Measurements from ENCODE around the gene KCND2.

The KCND2 gene

DNA sequence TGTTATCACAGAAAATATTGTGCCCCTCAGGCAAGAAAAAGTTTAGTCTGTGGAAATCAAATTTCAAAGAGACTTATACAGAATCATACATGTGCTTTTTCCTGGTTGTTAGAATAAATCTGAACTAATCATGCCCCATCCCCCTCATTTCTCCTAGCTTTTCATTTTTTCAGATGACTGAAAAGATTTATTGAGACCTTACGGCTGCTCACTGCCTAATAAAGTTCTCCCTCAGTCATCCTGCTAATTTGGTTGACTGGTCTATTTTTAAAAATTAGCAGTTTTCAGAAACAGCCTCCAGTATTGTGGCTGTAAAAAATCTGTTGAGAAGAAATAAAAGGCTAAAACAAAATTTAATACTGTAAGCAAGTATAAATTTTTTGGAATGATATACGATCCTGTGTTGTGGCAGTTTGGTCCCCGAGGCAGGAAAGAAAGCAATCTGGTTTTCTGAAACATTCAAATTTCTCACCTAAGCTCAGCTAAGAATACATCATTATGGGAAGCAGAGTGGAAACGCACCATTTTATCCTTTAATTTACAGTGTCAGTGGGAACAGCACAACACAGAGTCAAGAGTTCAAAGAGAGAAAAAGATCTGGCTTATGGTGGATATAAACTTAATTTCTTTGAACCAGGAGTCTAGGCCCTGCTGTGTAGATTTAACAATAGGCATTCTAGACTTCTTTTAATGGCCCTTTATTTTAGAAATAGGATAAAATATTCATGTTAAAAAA, 144.4 kb downstream of the KCND2 start:
- no peak for DNase-seq (ENCODE audit: low read depth)
- TF ChIP-seq, protein P1, sequence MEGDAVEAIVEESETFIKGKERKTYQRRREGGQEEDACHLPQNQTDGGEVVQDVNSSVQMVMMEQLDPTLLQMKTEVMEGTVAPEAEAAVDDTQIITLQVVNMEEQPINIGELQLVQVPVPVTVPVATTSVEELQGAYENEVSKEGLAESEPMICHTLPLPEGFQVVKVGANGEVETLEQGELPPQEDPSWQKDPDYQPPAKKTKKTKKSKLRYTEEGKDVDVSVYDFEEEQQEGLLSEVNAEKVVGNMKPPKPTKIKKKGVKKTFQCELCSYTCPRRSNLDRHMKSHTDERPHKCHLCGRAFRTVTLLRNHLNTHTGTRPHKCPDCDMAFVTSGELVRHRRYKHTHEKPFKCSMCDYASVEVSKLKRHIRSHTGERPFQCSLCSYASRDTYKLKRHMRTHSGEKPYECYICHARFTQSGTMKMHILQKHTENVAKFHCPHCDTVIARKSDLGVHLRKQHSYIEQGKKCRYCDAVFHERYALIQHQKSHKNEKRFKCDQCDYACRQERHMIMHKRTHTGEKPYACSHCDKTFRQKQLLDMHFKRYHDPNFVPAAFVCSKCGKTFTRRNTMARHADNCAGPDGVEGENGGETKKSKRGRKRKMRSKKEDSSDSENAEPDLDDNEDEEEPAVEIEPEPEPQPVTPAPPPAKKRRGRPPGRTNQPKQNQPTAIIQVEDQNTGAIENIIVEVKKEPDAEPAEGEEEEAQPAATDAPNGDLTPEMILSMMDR (IDR thresholded peaks at IDR 0.05; ENCODE audit: insufficient read depth, low read depth, low read length, missing control alignments), result no peak
- H3K4me3 ChIP-seq (ENCODE audit: low read length), result no peak overlapping the region

DNA sequence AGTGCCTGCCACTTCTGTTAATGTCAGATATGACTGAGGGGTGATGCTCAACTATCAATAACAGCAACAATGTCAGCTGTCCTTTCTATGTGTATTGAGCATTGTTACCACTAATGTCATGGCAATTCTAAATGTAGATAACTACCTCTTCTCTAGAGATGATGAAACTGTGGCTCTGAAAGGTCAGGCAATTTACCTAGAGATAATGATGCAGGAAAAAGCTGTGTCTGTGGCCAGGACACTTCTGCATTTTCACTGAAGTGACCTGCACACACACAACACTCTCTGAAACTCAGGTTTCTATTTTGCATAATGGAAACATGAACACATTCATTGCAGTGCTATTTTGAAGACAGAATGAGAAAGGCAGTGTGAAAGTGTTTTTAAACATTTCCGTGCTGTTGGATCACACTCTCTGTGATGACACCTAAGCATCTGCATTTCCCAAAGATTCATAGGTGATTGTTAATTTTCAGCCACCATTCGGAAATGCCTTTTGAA, 148.2 kb downstream of the KCND2 start:
- no peak for DNase-seq (ENCODE audit: low read depth)
- TF ChIP-seq, protein P1 (IDR thresholded peaks at IDR 0.05; ENCODE audit: insufficient read depth, low read depth, low read length, missing control alignments), result no peak
- H3K4me3 ChIP-seq (ENCODE audit: low read length), result no peak overlapping the region

DNA sequence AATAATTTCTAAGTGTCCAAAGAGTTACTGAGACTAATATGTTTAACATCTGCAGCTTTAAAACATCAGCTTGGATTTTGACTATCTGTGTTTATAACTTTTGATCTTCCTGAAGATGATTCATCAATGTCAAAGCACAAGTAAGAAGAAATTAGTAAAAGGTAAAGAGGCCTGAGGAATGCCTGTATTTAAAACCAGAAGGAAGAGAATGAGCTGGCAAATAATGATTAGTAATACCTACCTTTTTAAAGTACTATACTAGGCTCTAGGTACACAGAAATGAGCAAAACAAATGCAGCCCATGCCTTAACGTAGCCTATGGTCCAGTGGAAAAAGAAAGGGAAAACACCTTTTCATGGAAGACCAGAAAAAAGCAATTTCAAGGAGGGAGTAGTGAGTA, 158.0 kb downstream of the KCND2 start:
- DNase-seq (ENCODE audit: low read depth), result no peak
- no peak overlapping the region for H3K4me3 ChIP-seq (ENCODE audit: low read length)
- TF ChIP-seq, protein P1 (IDR thresholded peaks at IDR 0.05; ENCODE audit: insufficient read depth, low read depth, low read length, missing control alignments), result no peak

DNA sequence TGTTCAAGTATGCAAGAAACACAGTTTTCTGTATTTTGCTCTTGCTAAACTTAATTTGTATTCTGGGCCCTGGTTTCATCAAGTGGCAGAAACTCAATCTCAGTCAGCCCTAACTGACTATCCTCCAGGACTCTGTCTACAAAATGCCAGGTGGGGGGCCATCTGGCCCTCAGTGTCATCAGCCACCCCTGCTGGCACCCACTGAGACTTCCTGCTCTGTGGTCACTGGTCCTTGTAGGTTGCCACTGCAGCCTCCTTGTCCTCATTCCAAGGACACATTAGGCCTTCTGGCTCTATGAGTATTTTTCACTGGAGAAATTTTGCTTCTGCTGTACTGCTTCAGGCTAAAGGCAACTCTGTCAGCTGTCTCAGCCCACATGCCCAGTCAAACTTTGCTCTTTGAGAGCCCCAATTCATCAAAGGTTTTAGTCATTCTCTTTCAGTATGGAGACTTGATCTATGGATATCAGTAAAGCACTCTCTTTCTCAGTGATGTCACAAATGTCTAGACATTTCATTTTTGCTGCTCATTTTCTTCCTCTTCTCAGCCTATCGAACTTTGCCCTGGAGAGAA, 163.6 kb downstream of the KCND2 start:
- TF ChIP-seq, protein P1 (IDR thresholded peaks at IDR 0.05; ENCODE audit: insufficient read depth, low read depth, low read length, missing control alignments), result no peak
- no peak for DNase-seq (ENCODE audit: low read depth)
- no peak overlapping the region for H3K4me3 ChIP-seq (ENCODE audit: low read length)

DNA sequence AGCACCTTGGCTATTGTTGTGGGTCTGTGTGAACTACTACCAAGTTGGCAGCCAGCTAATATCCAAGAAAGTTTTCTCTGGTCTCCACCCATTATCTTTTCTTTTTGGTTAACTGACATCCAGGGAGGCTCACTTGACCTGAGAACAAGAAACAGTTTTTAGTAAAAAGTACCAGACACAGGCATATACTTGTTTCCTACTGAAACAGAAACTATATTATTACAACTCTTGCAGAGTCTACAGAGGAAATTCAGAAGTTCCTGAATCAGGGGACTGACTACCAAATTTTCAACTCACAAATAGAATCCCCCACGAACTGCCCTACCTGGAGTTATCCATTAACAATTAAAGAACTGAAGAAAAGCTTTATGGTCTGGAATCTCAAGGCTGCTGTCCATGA, 168.9 kb downstream of the KCND2 start:
- TF ChIP-seq, protein P1 (IDR thresholded peaks at IDR 0.05; ENCODE audit: insufficient read depth, low read depth, low read length, missing control alignments), result no peak
- no peak overlapping the region for H3K4me3 ChIP-seq (ENCODE audit: low read length)
- DNase-seq (ENCODE audit: low read depth), result no peak

DNA sequence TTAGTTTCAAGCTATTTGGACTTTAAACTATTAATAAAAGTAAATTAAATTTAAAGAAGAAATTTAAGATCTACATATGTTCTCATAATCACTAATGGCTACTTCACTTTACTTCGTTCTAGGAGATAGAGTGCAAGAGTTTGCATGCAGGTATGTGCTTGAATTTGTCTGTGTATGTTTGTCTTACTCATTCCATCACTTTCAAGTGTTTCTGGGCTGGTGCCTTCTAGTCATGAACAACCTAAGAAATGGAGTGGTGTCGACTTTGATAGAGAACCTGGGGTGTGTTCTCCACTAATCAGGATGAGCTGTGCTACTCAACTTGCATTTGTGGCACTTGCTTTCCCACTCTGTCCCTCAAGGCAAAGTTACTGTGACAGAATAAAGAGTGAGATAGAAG, 169.9 kb downstream of the KCND2 start:
- TF ChIP-seq, protein P1 (IDR thresholded peaks at IDR 0.05; ENCODE audit: insufficient read depth, low read depth, low read length, missing control alignments), result no peak
- H3K4me3 ChIP-seq (ENCODE audit: low read length), result no peak overlapping the region
- no peak for DNase-seq (ENCODE audit: low read depth)

All from epithelial cell of esophagus (primary cell).